Activated CD8-positive, alpha-beta T cell treated with anti-CD3 and anti-CD28 coated beads for 36 hours (primary cell): ENCODE measurements around the gene GPR22. TPM values are rescaled to one million over a fixed set of nuclear protein-coding genes. Genes with fewer than 3 reads are reported as not detected.

Experiments
- ATAC-seq: fragments of 200-7000 bp; cut with Tn5 transposase; one replicate; pipeline ENCODE4 v1.10.0; 2021; ENCODE audit warnings: mild to moderate bottlenecking, moderate library complexity
- CTCF ChIA-PET: fragments of 350-600 bp; sonication (Branson Sonifier 250); formaldehyde crosslinking; loops from one replicate; lab custom pipeline; 2021; ENCODE audit warnings: antibody characterized with exemption; lab: Charles Lee
- POLR2A ChIA-PET: fragments of 350-600 bp; sonication (Branson Sonifier 250); formaldehyde crosslinking; loops from one replicate; lab custom pipeline; 2021; ENCODE audit warnings: antibody characterized with exemption; lab: Charles Lee
- DNase-seq: peaks from one replicate; pipeline ENCODE4 v3.0.0-alpha.2; 2020
- H3K27ac Mint-ChIP-seq: one replicate; pipeline ENCODE4 v1.8.0; 2021; ENCODE audit warnings: mild to moderate bottlenecking, mixed read lengths
- H3K27me3 Mint-ChIP-seq: one replicate; pipeline ENCODE4 v1.8.0; 2021; ENCODE audit warnings: mixed read lengths
- H3K36me3 Mint-ChIP-seq: one replicate; pipeline ENCODE4 v1.8.0; 2021; ENCODE audit warnings: low read depth, mixed read lengths
- H3K4me1 Mint-ChIP-seq: one replicate; pipeline ENCODE4 v1.8.0; 2021; ENCODE audit warnings: low read depth, mixed read lengths
- H3K4me3 Mint-ChIP-seq: one replicate; pipeline ENCODE4 v1.8.0; 2021; ENCODE audit warnings: mild to moderate bottlenecking, moderate library complexity, mixed read lengths
- H3K9me3 Mint-ChIP-seq: one replicate; pipeline ENCODE4 v1.8.0; 2021; ENCODE audit warnings: mixed read lengths
- CTCF ChIP-seq: fragments of 200-600 bp; IDR thresholded peaks from one replicate; pipeline ENCODE4 v1.8.0; 2022; ENCODE audit warnings: antibody characterized with exemption, mild to moderate bottlenecking
- intact Hi-C: fragments of 100-400 bp; cut with micrococcal nuclease; formaldehyde crosslinking; loops from one replicate; pipeline ENCODE4 v1.10.0; 2022
- total RNA-seq, 2 experiments: library from RNA; stranded (reverse); gene quantifications; one replicate each; pipeline ENCODE4 v1.2.3, GENCODE V29; 2021

GPR22 gene
- total RNA-seq, 2 experiments from 2014 or later: not detected

DNA sequence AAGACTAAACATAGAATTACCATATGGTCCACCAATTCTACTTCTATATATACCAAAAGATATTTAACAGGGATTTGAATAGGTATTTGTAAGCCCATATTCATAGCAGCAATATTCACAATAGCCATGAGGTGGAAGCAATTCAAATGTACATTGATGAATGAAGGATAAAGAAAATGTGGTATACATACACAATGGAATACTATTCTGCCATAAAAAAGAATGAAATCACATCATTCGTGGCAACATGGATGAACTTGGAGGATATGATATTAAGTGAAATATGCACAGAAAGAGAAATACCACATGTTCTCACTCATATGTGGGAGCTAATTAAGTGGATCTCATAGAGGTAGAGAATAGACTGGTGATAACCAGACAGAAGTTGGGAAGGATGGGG, 34.1 kb upstream of the GPR22 start:
- intact Hi-C loops: no loop called here
- Mint-ChIP-seq H3K9me3 (no peaks in the 10 kb centered on the region), H3K4me3 (no peak overlapping the region), H3K4me1 (peaks cover 3% of the 10 kb centered on the region), H3K36me3 (peaks cover 19% of the 10 kb centered on the region), H3K27me3 (no peaks in the 10 kb centered on the region), H3K27ac (no peak overlapping the region)
- CTCF ChIA-PET: no interaction called here
- DNase-seq (no peak), ATAC-seq (no peak)
- no peak for TF ChIP-seq CTCF
- POLR2A ChIA-PET: no interaction called here

DNA sequence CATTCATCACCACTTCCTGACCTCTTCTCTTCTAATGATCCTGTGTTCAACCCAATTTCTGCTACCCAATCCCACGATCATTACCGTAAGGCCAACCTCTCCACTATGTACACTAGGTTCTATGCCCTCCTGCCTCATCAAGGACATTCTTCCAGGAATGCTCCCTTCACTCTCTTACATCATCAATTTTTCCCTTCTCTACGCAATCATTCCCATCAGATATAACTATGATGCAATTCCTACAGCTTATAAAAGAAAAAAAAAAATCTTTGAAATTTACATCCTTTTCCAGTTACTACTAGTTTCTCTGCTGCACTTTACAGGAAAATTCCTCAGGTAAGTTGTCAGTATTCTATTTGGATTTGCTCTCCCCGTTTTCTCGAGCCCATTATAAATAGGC, 30.8 kb upstream of the GPR22 start:
- no peak for DNase-seq
- peaks cover 19% of the 10 kb centered on the region for H3K36me3 Mint-ChIP-seq
- H3K27ac Mint-ChIP-seq: no peak overlapping the region
- H3K4me1 Mint-ChIP-seq: peaks cover 2% of the 10 kb centered on the region
- POLR2A ChIA-PET: no interaction called here
- TF ChIP-seq CTCF: no peak
- no peaks in the 10 kb centered on the region for H3K27me3 Mint-ChIP-seq
- H3K4me3 Mint-ChIP-seq: no peak overlapping the region
- intact Hi-C loops: no loop called here
- ATAC-seq: no peak
- CTCF ChIA-PET: no interaction called here
- H3K9me3 Mint-ChIP-seq: peaks cover 2% of the 10 kb centered on the region

GRCh38 chr7:107441581-107442422, 28.1 kb upstream of the GPR22 start:
- CTCF ChIA-PET: no interaction called here
- H3K27ac Mint-ChIP-seq: no peak overlapping the region
- DNase-seq: no peak
- peaks cover 7% of the 10 kb centered on the region for H3K4me1 Mint-ChIP-seq
- POLR2A ChIA-PET: interaction anchor here (1.1 kb wide), 1 partner anchor 27 kb away, joined by 3 read pairs; no protein-coding TSS in a partner anchor
- no peak for TF ChIP-seq CTCF
- intact Hi-C loops: no loop called here
- peaks cover 2% of the 10 kb centered on the region for H3K9me3 Mint-ChIP-seq
- no peaks in the 10 kb centered on the region for H3K27me3 Mint-ChIP-seq
- peaks cover 9% of the 10 kb centered on the region for H3K36me3 Mint-ChIP-seq
- H3K4me3 Mint-ChIP-seq: no peak overlapping the region
- no peak for ATAC-seq

DNA sequence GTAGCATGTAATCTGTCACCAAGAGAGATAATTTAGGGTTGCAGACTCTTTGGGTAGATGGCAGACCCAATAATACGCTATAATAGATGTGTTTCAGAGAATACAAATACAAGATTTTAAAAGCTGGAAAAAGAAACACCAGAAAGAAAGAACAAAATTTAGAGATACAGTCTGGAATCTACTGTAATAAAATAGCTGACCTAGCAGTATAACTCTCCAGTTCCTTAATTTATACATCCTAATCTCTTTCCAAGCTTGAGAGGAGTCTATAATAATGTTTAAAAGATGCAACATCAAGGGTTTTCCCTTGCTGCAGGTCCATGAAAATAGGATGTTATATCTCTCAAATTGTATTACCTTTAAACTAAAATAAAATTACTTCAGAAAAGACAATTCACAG, 27.2 kb upstream of the GPR22 start:
- POLR2A ChIA-PET: interaction anchor here (1.1 kb wide), 1 partner anchor 28 kb away, joined by 3 read pairs; no protein-coding TSS in a partner anchor
- H3K36me3 Mint-ChIP-seq: peaks cover 9% of the 10 kb centered on the region
- intact Hi-C loops: no loop called here
- no peak for TF ChIP-seq CTCF
- DNase-seq (no peak), ATAC-seq (no peak)
- no peak overlapping the region for H3K4me3 Mint-ChIP-seq
- CTCF ChIA-PET: no interaction called here
- H3K4me1 Mint-ChIP-seq: peaks cover 12% of the 10 kb centered on the region
- H3K27me3 Mint-ChIP-seq: no peaks in the 10 kb centered on the region
- no peak overlapping the region for H3K27ac Mint-ChIP-seq
- peaks cover 2% of the 10 kb centered on the region for H3K9me3 Mint-ChIP-seq

DNA sequence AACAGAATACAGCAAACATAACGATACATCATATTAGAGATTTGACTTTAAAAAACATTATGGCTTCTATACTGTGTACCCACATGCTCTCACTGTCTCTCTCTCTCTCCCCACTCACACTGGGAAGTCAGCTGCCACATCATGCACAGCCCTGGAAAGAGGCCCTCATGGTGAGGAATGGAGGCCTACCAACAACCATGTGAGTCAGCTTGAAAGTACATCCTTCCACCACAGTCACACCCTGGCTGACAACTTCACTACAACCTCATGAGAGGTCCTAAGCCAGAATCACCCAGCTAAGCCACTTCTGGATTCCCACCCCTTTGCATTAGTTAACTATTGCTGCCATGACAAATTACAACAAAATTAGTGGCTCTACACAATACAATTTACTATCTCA, 23.3 kb upstream of the GPR22 start:
- peak; percentile 22 for DNase-seq

More for the DNA sequence above, 23.3 kb upstream of the GPR22 start:
- Mint-ChIP-seq H3K4me3 (no peak overlapping the region), H3K27ac (no peak overlapping the region), H3K36me3 (peaks cover 15% of the 10 kb centered on the region), H3K9me3 (peaks cover 2% of the 10 kb centered on the region), H3K4me1 (peaks cover 12% of the 10 kb centered on the region), H3K27me3 (no peaks in the 10 kb centered on the region)
- intact Hi-C loops: no loop called here
- ChIA-PET CTCF (interaction anchor here (1.2 to 1.6 kb wide), 2 partner anchors 45 to 299 kb away, joined by 3 read pairs; no protein-coding TSS in a partner anchor), POLR2A (no interaction called here)
- no peak for TF ChIP-seq CTCF
- peak; percentile 79 for ATAC-seq
